ENCODE results near the gene COG5.
A peak's percentile ranks its signal among the peaks of the same experiment; 100 is the strongest.

COG5 gene

DNA sequence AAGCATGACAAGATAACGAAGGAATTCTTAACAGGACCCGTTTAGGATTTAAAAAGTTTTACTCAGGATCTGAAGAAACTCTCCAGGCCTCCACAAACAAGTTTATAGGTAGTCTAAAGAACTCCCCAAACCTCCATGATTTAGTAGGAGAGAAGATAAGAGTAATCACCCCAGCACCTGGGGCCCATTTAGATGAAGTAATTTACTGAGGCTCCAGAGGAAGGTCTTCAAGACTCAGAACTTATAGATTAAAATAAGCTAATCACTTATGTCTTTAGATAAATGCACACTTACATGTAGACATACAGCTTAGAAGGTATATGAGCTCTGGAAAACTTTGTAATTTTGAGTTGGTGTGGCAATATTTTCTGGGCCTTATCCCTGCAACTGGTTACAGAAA, 271.1 kb downstream of the COG5 start:
- no peak overlapping the region for H3K4me3 ChIP-seq (ENCODE audit: low read length)
- DNase-seq (ENCODE audit: low read depth) = no peak
- TF ChIP-seq, protein P1, sequence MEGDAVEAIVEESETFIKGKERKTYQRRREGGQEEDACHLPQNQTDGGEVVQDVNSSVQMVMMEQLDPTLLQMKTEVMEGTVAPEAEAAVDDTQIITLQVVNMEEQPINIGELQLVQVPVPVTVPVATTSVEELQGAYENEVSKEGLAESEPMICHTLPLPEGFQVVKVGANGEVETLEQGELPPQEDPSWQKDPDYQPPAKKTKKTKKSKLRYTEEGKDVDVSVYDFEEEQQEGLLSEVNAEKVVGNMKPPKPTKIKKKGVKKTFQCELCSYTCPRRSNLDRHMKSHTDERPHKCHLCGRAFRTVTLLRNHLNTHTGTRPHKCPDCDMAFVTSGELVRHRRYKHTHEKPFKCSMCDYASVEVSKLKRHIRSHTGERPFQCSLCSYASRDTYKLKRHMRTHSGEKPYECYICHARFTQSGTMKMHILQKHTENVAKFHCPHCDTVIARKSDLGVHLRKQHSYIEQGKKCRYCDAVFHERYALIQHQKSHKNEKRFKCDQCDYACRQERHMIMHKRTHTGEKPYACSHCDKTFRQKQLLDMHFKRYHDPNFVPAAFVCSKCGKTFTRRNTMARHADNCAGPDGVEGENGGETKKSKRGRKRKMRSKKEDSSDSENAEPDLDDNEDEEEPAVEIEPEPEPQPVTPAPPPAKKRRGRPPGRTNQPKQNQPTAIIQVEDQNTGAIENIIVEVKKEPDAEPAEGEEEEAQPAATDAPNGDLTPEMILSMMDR (conservative IDR thresholded peaks at IDR 0.05; ENCODE audit: low read length) = no peak

- no peak for DNase-seq (ENCODE audit: low read depth)
- H3K4me3 ChIP-seq (ENCODE audit: low read length) = no peak overlapping the region
- TF ChIP-seq, protein P1 (conservative IDR thresholded peaks at IDR 0.05; ENCODE audit: low read length) = no peak
Observed at GRCh38 chr7:107291434-107291833, 272.3 kb downstream of the COG5 start.

- peak; percentile 13 for DNase-seq (ENCODE audit: low read depth)
- TF ChIP-seq, protein P1 (conservative IDR thresholded peaks at IDR 0.05; ENCODE audit: low read length) = no peak
- H3K4me3 ChIP-seq (ENCODE audit: low read length) = no peak overlapping the region
Observed at GRCh38 chr7:107286751-107287621, 276.7 kb downstream of the COG5 start.

- no peak for DNase-seq (ENCODE audit: low read depth)
- no peak overlapping the region for H3K4me3 ChIP-seq (ENCODE audit: low read length)
- TF ChIP-seq, protein P1 (conservative IDR thresholded peaks at IDR 0.05; ENCODE audit: low read length) = no peak
Observed at GRCh38 chr7:107284911-107285479, 278.7 kb downstream of the COG5 start.

GRCh38 chr7:107277331-107277730, 286.4 kb downstream of the COG5 start:
- DNase-seq (ENCODE audit: low read depth) = no peak
- no peak overlapping the region for H3K4me3 ChIP-seq (ENCODE audit: low read length)
- TF ChIP-seq, protein P1 (conservative IDR thresholded peaks at IDR 0.05; ENCODE audit: low read length) = no peak

DNA sequence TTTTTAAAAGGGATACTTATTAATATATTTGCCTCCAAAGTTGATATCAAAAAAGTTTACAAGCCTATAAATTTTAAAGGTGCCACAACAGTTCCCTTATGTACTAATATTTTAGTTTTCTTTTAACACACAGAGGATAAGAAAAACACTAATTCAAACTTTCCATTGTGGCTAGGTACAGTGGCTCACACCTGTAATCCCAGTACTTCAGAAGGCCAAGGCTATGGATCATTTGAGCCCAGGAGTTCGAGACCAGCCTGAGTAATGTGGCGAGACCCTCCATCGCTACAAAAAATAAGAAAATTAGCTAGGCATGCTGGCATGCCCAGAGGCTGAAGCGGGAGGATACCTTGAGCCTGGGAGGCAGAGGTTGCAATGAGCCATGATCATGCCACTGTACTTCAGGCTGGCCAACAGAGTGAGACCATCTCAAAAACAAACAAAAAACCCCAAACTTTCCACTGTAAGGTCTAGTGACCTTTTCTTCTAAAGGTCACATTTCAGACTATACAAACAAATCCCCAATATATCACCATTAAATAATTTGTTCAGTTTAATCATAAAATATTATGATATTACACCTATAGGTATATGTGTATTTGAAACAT, 287.4 kb downstream of the COG5 start:
- no peak overlapping the region for H3K4me3 ChIP-seq (ENCODE audit: low read length)
- TF ChIP-seq, protein P1 (conservative IDR thresholded peaks at IDR 0.05; ENCODE audit: low read length) = no peak

More for the DNA sequence above, 287.4 kb downstream of the COG5 start:
- DNase-seq (ENCODE audit: low read depth) = no peak
